GM03348 (cell line): Measurements from ENCODE around the gene KCNK16.

Source experiments
- DNase-seq: peaks from one replicate; pipeline ENCODE4 v3.0.0; 2012; ENCODE audit warnings: low spot score

The KCNK16 gene

DNA sequence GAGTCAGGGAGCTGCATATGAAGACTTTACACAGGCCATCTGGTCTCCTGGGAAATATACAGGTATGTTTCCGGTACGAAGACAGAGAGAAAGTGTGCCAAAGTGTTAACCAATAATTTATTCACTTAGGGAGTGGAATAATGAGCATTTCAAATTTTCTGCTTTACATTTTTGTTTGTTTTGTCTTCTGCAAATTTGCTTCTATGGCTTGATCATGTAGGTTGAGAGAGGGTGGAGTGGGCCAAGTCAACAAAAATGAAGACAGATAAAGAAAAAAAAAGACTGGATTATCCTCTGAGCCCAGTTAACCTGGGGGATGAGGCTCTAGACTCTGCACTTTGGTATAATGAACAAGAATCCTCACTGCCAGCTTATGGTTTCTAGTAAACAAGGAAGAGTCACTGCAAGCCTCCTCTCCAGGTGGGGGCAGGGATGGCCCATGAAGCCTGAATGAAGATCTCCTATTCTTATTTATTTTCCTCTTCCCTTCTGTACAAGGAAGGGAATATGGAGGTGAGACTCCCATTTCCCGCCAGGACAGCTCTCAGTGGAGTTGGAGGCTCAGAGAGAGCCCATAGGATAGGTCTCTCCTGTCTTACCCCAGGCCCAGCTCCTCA, 46.0 kb downstream of the KCNK16 start:
- DNase-seq, result no peak

DNA sequence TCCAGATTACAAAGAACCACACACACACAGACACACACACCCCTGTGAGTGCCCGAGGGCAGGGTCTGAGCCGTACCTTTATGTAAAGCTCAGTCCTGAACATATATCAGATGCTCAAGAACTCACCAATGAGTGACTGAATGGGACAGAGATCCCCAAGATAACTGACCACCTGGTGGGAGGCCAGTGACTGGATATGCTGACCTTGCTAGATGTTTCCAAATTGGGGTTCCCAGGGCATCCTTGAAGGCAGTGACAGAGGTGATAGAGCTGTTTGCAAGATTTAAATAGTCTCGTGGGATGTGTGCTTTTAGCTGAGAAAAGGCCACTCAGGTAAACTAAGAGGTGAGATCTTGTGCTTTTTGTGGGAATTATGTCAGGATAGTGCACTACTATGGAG, 47.6 kb downstream of the KCNK16 start:
- DNase-seq, result no peak

- no peak for DNase-seq
Measured at GRCh38 chr6:39274471-39274870, 48.0 kb downstream of the KCNK16 start.

DNA sequence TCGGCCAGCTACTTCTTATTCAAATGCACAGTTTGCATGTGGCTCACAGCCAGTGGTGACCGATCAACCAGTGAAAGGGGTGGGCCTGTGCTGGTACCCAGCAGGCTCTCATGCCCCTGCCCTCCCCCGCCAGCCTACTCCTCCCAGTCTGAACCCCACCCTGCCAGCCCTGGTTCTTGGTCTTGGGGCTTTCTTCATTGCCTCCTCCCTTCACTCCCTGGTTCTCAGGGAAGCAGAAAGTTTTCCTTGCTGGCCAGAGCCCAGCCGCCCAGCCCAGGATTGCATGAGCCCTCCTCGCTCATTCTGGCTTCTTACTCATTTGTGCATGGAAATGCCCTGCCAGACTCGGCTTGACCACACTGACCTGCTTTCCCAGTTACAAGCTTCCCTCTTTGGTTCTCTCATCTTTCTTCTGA, 49.1 kb downstream of the KCNK16 start:
- no peak for DNase-seq

DNA sequence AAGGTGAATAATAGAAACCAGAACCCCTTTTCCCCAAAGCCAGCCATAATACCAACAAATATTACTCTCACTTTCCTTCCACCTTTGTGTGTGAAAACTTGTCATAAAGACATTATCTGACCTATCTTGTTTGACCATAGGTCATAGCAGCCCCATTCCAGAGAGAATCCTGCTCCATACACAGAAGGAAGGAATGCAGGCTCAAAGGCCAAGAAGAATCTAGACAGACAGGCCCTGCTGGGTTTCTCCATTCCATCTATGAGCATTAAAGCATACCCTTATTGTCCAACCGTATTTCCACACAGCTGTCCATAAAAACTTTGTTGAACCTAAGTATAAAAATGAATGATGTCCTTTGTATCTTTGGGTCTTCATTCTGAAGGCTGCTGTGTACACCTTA, 52.5 kb downstream of the KCNK16 start:
- DNase-seq, result no peak

DNA sequence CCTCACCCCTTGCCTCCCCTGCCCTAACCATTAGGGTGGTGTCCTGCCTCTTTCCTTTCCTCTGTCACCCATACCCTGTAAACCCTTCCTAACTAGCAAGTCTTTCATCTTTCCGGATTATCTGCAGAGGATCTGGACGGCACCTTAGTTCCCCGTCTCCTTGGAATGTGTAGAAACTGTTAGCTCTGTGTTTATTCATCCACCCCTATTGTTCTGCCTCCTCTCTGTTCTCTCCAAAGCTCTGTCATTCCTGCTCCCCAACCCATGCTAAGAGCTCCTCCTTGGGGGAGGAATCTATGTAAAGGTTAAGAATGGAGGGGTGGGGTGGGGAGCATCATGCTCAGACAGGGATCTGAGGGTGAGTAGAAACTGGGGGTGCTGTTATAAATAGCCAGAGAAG, 53.8 kb downstream of the KCNK16 start:
- DNase-seq, result no peak

DNA sequence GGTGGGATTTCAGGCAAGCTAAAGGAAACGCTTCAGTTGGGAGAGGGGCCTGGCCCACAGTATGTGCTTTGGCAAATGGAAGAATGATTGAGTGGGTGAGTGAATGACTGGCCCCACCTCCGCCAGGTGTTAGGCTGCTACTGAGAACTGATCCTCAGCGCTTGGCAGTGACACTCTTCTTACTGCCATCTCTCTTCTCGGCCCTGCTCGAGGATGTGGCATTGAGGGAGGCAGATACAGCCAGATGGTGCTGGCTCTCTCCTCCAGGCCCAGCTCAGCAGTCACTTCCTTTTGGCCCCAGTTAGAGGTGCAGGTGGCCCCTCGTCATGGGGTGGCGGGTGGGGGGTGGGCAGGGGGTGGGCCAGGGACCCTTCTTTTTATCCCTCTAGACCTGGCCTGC, 54.3 kb downstream of the KCNK16 start:
- no peak for DNase-seq

DNA sequence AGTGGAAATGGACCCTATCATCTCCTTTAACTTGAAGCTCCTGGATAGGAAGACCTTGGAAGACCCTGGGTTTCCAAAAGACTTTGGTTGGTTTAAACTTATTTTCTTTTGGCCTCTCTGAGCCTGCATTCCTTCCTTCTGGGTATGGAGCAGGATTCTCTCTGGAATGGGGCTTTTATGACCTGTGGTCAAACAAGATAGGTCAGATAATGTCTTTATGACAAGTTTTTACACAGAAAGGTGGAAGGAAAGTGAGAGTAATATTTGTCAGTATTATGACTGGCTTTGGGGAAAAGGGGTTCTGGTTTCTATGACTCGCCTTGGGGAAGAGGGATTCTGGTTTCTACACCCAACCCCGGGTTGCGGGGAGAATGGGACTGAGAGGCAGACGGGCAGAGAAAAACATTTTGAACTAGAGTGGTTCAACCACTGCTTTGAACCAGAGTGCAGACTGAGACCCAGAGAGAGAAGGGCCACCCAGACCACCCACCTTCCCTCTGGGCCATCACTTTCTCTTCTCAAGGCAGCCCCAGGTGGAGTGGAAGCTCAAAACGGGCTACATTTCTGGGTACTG, 55.6 kb downstream of the KCNK16 start:
- DNase-seq, result no peak

GRCh38 chr6:39266375-39266774, 56.1 kb downstream of the KCNK16 start:
- DNase-seq, result no peak
